CD1c-positive myeloid dendritic cell (primary cell): Measurements from ENCODE around the gene CUEDC2.

Source experiments
- DNase-seq: peaks from one replicate; pipeline ENCODE4 v3.0.0-alpha.2; 2016; ENCODE audit errors: extremely low spot score

Gene CUEDC2

GRCh38 chr10:102396730-102397151 is 35.6 kb downstream of the CUEDC2 start:
- DNase-seq, result no peak

GRCh38 chr10:102396317-102396650 is 36.1 kb downstream of the CUEDC2 start:
- no peak for DNase-seq

GRCh38 chr10:102395400-102396316 is 36.7 kb downstream of the CUEDC2 start, which contains the start of gene NFKB2:
Gene NFKB2, plus strand, starts transcription at chr10:102395705. Its CDS starts 255 bp downstream, at chr10:102395960.
- DNase-seq, result peak; percentile 97

- DNase-seq, result peak; percentile 58
Measured at GRCh38 chr10:102394801-102395399, 37.5 kb downstream of the CUEDC2 start.

- DNase-seq, result peak; percentile 99
Measured at GRCh38 chr10:102394079-102394800, 38.1 kb downstream of the CUEDC2 start.

- DNase-seq, result no peak
Measured at GRCh38 chr10:102393411-102394078, 38.8 kb downstream of the CUEDC2 start.

- DNase-seq, result no peak
Measured at GRCh38 chr10:102392306-102392705, 40.1 kb downstream of the CUEDC2 start.

- no peak for DNase-seq
Measured at GRCh38 chr10:102389894-102390293, 42.5 kb downstream of the CUEDC2 start.

- peak; percentile 11 for DNase-seq
Measured at GRCh38 chr10:102384606-102385429, 47.6 kb downstream of the CUEDC2 start.

- DNase-seq, result peak; percentile 10
Measured at GRCh38 chr10:102384053-102384452, 48.3 kb downstream of the CUEDC2 start.

- no peak for DNase-seq
Measured at GRCh38 chr10:102382871-102383270, 49.5 kb downstream of the CUEDC2 start.

GRCh38 chr10:102381983-102382382 is 50.4 kb downstream of the CUEDC2 start:
- DNase-seq, result no peak

- DNase-seq, result no peak
Measured at GRCh38 chr10:102379383-102379782, 53.0 kb downstream of the CUEDC2 start.

GRCh38 chr10:102376901-102377300 is 55.5 kb downstream of the CUEDC2 start:
- no peak for DNase-seq

- no peak for DNase-seq
Measured at GRCh38 chr10:102375867-102376266, 56.5 kb downstream of the CUEDC2 start.

GRCh38 chr10:102375250-102375649 is 57.1 kb downstream of the CUEDC2 start:
- no peak for DNase-seq
